Measurements from ENCODE around the gene YWHAH.

The YWHAH gene

GRCh38 chr22:31950226-31950625 is 5.9 kb downstream of the YWHAH start:
- DNase-seq (ENCODE audit: low read depth) = peak; percentile 70

- DNase-seq (ENCODE audit: low read depth) = no peak
Observed at GRCh38 chr22:31951194-31952093, 7.1 kb downstream of the YWHAH start.

- no peak for DNase-seq (ENCODE audit: low read depth)
Observed at GRCh38 chr22:31952094-31952401, 7.7 kb downstream of the YWHAH start.

GRCh38 chr22:31952472-31952871 is 8.1 kb downstream of the YWHAH start:
- DNase-seq (ENCODE audit: low read depth) = peak; percentile 76

GRCh38 chr22:31953261-31953660 is 8.9 kb downstream of the YWHAH start:
- DNase-seq (ENCODE audit: low read depth) = no peak

GRCh38 chr22:31954535-31955523 is 10.5 kb downstream of the YWHAH start:
- peak; percentile 57 for DNase-seq (ENCODE audit: low read depth)

GRCh38 chr22:31956360-31956759 is 12.0 kb downstream of the YWHAH start:
- DNase-seq (ENCODE audit: low read depth) = no peak

GRCh38 chr22:31957970-31958594 is 13.7 kb downstream of the YWHAH start:
- DNase-seq (ENCODE audit: low read depth) = no peak

- no peak for DNase-seq (ENCODE audit: low read depth)
Observed at GRCh38 chr22:31958625-31959239, 14.4 kb downstream of the YWHAH start.

GRCh38 chr22:31960767-31961166 is 16.4 kb downstream of the YWHAH start:
- DNase-seq (ENCODE audit: low read depth) = no peak

- no peak for DNase-seq (ENCODE audit: low read depth)
Observed at GRCh38 chr22:31962387-31963125, 18.2 kb downstream of the YWHAH start.

GRCh38 chr22:31968022-31968421 is 23.7 kb downstream of the YWHAH start:
- DNase-seq (ENCODE audit: low read depth) = no peak

GRCh38 chr22:31969789-31970489 is 25.6 kb downstream of the YWHAH start:
- peak; percentile 51 for DNase-seq (ENCODE audit: low read depth)

- peak; percentile 32 for DNase-seq (ENCODE audit: low read depth)
Observed at GRCh38 chr22:31970490-31971444, 26.4 kb downstream of the YWHAH start.

GRCh38 chr22:31972180-31972579 is 27.8 kb downstream of the YWHAH start:
- no peak for DNase-seq (ENCODE audit: low read depth)

GRCh38 chr22:31973739-31974138 is 29.4 kb downstream of the YWHAH start:
- DNase-seq (ENCODE audit: low read depth) = no peak

- DNase-seq (ENCODE audit: low read depth) = peak; percentile 36
Observed at GRCh38 chr22:31977141-31977841, 33.0 kb downstream of the YWHAH start.

- no peak for DNase-seq (ENCODE audit: low read depth)
Observed at GRCh38 chr22:31977939-31978338, 33.6 kb downstream of the YWHAH start.

GRCh38 chr22:31980628-31981027 is 36.3 kb downstream of the YWHAH start:
- DNase-seq (ENCODE audit: low read depth) = no peak
